DMS53 (cell line): ENCODE results near the gene UCHL5.

ENCODE experiments used
- DNase-seq: peaks from one replicate; lab custom pipeline; 2025; lab: John Stamatoyannopoulos, UW

The UCHL5 gene

DNA sequence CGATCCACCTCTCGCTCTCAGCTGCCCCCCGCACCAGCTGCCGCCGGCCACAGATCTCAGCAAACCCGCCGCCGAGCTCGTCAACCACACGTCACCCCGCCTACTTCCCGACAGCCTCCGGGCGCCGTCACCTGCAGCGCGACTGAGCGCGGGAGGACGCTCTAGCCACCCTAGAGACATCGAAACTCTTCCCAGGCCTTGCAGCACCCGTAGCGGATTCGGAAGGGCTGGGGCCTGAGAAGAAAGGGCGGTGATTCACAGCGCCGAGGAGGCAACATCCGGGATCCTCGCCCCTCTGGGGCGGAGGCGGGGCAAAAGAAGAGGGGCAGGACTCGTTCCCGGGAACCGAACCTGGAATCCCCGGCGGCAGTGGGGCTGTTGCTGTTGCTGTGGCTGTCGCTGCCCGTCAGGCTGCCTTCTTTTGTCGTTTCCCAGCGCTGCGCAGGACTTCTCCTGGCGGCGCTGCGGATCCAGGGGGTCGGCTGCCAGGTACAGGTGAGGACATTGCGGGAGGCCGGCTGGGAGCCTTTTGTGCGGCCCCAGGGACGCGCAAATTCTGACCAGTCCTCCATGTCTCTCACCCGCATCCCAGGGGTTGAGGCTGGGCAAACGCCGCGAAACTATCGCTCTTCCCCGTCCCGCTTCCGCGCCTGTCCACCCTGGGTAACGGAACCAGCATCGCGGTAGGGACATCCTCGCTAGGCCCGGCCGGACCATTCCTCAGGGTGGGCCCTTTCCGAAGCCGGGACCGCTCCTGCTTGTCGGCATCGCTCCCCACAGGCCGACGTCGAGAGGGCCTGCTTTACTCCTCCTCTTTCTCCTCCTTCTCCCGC is at the start of gene UCHL5, which contains the start of gene RO60:
Gene UCHL5 (minus strand): TSS at position 79 of the 833 bp plus-strand sequence. CDS start 100 bp downstream, outside the sequence.
Gene RO60 (plus strand): TSS at position 331 of the 833 bp plus-strand sequence. CDS start 9,443 bp downstream, outside the sequence.
- DNase-seq, result peak; percentile 99

- no peak for DNase-seq
Observed at GRCh38 chr1:193108471-193108870, 49.3 kb upstream of the UCHL5 start.

- DNase-seq, result peak; percentile 25
Observed at GRCh38 chr1:193105821-193106177, 46.6 kb upstream of the UCHL5 start.

- peak; percentile 94 for DNase-seq
Observed at GRCh38 chr1:193104907-193105820, 46.0 kb upstream of the UCHL5 start, which contains the start of gene GLRX2. TSS of gene GLRX2 (minus strand) at chr1:193105414. CDS start at chr1:193105382, 32 bp downstream.

- peak; percentile 78 for DNase-seq
Observed at GRCh38 chr1:193104502-193104906, 45.3 kb upstream of the UCHL5 start.

GRCh38 chr1:193103759-193104501 is 44.8 kb upstream of the UCHL5 start:
- peak; percentile 23 for DNase-seq

DNA sequence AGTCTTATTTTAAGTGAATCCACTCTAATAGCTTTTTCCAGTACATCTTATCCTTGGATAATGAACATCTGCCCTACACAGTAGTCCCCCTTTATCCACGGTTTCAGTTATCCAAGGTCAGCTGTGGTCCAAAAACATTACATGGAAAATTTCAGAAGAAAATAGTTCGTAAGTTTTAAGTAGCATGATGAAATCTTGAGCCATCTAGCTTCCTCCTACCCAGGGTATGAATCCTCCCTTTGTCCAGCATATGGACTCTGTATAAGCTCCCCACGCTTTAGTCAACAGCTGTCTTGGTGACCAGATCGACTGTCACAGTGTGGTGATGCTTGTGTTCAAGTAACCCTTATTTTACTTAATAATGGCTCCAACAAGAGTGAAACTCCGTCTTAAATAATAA is 43.5 kb upstream of the UCHL5 start:
- no peak for DNase-seq

DNA sequence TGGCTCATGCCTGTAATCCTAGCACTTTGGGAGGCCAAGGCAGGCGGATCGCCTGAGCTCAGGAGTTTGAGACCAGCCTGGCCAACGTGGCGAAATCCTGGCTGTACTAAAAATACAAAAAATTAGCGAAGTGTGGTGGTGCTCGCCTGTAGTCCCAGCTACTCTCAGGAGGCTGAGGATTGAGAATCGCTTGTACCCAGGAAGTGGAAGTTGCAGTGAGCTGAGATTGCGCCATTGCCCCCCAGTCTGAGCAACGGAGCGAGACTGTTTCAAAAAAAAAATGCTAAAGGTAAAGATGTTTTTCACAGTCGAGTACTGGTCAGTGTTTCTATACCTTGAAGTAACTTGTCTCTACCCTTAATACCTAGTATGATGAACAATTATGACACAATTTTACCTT is 35.0 kb upstream of the UCHL5 start:
- no peak for DNase-seq

DNA sequence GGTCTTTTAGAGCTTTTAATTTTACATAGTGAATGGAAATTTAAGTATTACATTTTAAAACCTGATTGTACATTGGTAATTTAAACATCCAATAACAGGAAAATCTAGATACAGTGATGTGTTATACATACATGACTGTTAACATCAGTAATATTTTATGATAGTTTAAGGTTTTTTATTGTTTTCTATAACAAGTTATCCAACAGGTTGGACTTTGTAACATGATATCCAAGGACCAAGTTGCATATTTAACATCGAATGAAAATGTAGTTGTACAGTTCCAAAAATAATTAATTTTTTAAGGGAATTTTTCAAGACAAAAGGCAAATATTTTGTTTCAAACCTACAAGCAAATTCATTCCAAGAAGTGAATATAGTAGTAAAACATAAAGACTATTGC is 31.7 kb upstream of the UCHL5 start:
- no peak for DNase-seq

GRCh38 chr1:193087893-193088292 is 28.7 kb upstream of the UCHL5 start:
- no peak for DNase-seq

DNA sequence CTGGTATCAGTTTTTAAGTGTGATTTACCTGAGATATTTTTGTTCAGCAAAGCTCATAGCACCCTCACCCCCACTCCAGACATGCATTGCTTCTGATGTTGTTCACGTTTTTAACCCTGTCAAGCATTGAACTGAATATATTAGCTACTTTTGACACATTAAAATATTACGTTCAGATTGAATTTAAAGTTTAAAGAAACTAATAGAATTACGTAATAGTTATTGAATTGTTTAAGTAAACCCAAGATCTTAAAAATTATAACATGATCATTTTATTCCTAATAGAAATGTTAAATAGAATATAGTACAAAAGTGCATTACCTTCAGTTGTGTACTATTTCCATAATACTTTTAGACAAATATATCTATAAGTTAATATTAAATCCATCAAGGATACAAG is 27.2 kb upstream of the UCHL5 start:
- no peak for DNase-seq

DNA sequence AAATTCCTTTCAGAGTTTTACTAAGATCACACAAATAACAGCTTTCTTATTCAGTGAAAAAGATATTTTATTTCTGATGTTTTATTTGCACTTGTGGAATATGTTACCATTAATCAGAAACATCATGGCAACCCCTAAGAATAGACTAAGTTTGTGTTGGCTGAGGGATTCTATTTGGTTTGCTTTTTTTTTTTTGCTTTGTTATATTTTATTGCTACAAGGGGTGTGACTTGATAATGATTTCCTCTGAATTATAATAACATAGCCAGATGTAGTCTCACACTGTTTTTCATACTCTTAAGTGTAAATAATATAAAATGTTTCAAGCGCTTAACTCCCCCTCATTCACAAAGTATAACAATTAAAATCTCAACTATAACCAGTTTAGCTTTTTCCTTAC is 26.1 kb upstream of the UCHL5 start:
- no peak for DNase-seq

GRCh38 chr1:193083365-193084088 is 24.4 kb upstream of the UCHL5 start:
- DNase-seq, result no peak

- DNase-seq, result no peak
Observed at GRCh38 chr1:193079187-193079586, 20.0 kb upstream of the UCHL5 start.

- no peak for DNase-seq
Observed at GRCh38 chr1:193077991-193078390, 18.8 kb upstream of the UCHL5 start.

GRCh38 chr1:193070942-193071341 is 11.8 kb upstream of the UCHL5 start:
- peak; percentile 69 for DNase-seq

DNA sequence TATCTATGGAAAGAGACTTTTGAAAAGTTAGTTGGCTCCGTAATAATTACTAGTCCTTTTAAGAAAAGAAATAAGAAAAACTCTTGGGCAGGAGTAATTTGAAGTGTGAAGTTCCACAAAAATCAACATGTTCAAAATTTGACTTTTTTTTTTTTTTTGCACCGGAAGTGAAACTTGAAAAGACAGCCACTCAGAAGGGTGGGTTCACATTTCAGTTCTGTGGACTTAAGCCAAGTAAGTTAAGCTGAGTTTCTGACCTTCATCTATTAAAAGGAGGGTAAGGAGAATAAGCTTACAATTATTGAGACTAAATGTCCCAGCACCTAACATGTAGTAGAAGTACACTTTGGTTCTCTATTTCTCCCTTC is 11.2 kb upstream of the UCHL5 start:
- peak; percentile 19 for DNase-seq

GRCh38 chr1:193069748-193070385 is 10.7 kb upstream of the UCHL5 start:
- DNase-seq, result peak; percentile 61

DNA sequence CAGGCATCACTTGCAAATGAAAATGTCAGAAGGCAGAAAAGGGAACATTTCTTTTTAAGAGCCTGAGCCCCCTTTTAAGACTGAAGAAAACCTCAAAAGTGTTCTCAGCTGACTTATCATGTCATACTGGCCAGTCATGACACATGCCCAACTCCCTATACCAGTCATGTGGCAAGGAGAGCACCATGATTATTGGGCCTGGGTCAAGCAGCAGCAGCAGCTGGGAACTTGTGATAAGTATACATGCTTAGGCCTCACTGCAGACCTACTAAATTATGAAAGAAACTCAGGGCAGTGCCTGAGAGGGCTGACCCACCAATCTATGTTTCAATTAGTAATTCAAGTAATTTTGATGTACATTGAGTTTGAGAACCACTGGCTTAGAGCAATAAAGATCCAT is 8.9 kb upstream of the UCHL5 start:
- no peak for DNase-seq

DNA sequence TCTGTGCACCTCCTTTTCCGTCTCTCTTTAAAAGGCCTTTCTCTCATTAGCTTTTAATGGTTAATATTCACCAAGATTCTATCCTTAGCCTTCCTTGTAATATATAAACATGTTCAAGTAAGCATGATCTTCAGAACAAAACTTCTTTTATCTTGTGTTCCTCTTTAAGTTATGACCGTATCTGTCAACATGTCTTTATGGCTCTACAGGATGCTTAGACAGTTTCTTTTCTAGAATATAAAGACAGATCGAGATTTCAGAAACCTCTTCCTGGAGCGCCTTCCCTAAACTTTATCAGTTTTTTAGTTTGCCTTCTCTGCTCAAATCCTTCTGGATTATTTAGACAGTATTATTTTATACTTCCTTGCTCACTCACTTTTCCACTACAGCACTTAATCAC is 7.4 kb upstream of the UCHL5 start:
- no peak for DNase-seq

DNA sequence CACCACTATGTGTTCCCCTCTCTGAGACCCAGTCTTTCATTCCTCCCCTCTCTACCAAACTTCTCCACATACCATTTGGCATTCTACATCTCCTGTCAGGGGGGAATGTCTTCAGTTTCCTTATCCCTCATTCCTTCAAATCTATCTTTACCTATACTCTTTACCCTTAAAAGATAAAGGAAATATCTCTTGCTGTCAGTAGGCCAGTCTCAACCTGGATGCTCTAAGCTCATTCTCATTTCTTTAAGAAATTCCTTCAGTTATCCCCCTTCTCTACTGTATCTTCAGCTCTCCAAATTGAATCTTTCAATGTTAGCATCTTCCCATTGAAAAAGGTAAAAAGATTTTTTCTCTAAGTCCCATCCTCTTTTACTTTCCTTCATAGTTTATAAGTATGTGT is 6.8 kb upstream of the UCHL5 start:
- DNase-seq, result no peak
